BJ (cell line): ENCODE data around the gene HOMER3. TPM values are rescaled to one million over a fixed set of nuclear protein-coding genes. Genes with fewer than 3 reads are reported as not detected.

ENCODE experiments used
- CTCF ChIA-PET: fragments of 350-600 bp; formaldehyde crosslinking; extraction: SDS; loops from one replicate; lab custom pipeline; 2021; ENCODE audit warnings: antibody characterized with exemption, inconsistent platforms; lab: Yijun Ruan, JAX
- POLR2A ChIA-PET: fragments of 300-600 bp; sonication (Branson Sonifier 250); formaldehyde crosslinking; extraction: SDS; loops from one replicate; lab custom pipeline; 2021; ENCODE audit warnings: antibody characterized with exemption; lab: Charles Lee
- DNase-seq: peaks from one replicate; pipeline ENCODE4 v3.0.0-alpha.2; 2011; ENCODE audit warnings: low read depth
- H3K27me3 ChIP-seq: 2 replicates; pipeline ENCODE4 v1.6.0; 2011; ENCODE audit warnings: low read length; ENCODE audit not compliant: control insufficient read depth, insufficient read depth
- H3K36me3 ChIP-seq: 2 replicates; pipeline ENCODE4 v1.5.1; 2011; ENCODE audit warnings: low read length; ENCODE audit not compliant: control insufficient read depth, insufficient read depth
- H3K4me3 ChIP-seq: 2 replicates; pipeline ENCODE4 v1.5.1; 2011; ENCODE audit warnings: low read depth, mild to moderate bottlenecking, control low read depth, low read length
- polyA plus RNA-seq: library from polyadenylated mRNA; depleted of rRNA; stranded (reverse); fragments of >200 nt; gene quantifications from 2 replicates; pipeline ENCODE4 v1.2.3, GENCODE V29; 2011
- TF ChIP-seq, protein P1 (sequence below): IDR thresholded peaks from 2 replicates; pipeline ENCODE4 v1.5.1; 2011; ENCODE audit warnings: low read depth, mild to moderate bottlenecking, control low read depth, inconsistent platforms, low read length, moderate library complexity; ENCODE audit not compliant: insufficient read depth

Gene HOMER3
- polyA plus RNA-seq, 1 experiment: 55.3 TPM

DNA sequence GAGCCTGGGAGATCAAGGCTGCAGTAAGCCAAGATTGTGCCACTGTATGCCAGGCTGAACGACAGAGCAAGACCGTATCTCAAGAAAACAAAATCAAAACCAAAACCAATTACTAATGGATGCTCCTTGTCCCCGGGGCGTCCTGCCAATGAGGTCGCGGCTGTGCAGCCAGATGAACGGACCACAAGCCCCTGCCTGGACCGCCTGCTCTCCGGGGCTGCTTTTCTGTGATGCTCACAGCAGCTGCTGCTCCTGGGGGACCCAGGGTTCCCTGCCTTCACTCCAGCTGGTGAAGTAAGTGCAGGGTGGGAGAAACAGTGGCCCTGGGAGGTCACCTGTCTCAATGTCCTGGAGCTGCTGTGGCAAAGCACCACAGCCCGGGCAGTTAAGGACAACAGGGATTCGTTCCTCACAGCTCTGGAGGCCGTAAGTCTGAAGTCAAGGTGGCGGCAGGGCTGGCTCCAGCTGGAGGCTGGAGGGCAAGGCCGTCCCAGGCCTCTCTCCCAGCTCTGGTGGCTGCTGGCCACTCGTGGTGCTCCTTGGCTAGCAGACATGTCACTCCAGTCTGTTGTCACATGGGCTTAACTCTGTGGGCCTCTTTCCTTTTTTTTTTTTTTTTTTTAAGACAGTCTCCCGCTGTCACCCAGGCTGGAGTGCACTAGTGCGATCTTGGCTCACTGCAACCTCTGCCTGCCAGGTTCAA lies 31.9 kb downstream of the HOMER3 start:
- H3K27me3 ChIP-seq: no peaks in the 10 kb centered on the region
- TF ChIP-seq, protein P1, sequence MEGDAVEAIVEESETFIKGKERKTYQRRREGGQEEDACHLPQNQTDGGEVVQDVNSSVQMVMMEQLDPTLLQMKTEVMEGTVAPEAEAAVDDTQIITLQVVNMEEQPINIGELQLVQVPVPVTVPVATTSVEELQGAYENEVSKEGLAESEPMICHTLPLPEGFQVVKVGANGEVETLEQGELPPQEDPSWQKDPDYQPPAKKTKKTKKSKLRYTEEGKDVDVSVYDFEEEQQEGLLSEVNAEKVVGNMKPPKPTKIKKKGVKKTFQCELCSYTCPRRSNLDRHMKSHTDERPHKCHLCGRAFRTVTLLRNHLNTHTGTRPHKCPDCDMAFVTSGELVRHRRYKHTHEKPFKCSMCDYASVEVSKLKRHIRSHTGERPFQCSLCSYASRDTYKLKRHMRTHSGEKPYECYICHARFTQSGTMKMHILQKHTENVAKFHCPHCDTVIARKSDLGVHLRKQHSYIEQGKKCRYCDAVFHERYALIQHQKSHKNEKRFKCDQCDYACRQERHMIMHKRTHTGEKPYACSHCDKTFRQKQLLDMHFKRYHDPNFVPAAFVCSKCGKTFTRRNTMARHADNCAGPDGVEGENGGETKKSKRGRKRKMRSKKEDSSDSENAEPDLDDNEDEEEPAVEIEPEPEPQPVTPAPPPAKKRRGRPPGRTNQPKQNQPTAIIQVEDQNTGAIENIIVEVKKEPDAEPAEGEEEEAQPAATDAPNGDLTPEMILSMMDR: no peak
- peaks cover 42% of the 10 kb centered on the region for H3K36me3 ChIP-seq
- ChIA-PET CTCF (no interaction called here), POLR2A (interaction anchor here (0.6 kb wide), 1 partner anchor 452 kb away, joined by 8 read pairs; no protein-coding TSS in a partner anchor)
- DNase-seq: no peak
- no peak overlapping the region for H3K4me3 ChIP-seq

DNA sequence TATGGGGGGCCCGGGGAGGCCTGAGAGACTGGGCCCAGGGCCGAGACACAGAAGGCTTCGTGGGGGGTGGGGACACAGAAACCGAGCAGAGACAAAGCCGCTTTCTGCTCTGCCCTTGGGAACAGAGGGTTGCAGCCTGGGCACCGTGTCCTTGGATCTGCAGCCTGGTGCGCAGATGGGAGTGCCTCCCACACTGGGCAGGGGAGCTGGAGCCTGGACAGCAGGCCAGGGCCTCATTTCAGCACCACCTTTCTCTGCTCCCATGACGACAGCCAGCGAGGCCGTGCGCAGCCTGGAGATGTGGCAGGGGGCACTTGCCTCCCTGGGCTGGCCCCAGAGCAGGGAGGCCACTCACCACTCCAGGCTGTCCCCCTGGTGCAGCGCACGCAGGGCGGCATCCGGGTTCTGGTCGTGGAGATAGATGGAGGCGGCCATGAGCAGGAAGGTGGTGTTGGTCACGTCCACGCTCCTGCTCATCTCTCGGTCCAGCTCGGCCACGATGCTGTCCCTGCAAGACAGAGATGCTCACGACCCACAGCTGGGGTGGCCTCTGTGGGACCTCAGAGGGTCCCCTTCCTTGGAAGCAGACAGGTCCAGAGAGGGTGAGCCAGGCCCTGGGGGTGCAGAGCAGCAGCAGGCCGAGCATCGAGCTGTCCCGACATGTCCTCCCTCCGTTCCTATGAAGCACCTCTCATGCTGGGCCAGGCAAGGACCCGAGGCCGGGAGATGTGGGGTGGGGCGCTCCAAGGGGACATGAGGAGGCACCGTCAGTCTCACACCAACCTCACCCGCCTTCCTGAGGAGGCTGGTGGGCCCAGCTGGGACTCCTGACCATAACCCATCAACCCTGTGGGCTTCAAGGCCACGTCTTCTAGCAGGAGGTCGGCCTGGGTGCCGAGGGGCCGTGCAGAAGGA lies 34.2 kb downstream of the HOMER3 start:
- Histone ChIP-seq H3K4me3 (no peak overlapping the region), H3K27me3 (no peaks in the 10 kb centered on the region), H3K36me3 (peaks cover 46% of the 10 kb centered on the region)
- TF ChIP-seq, protein P1: no peak
- CTCF ChIA-PET: no interaction called here
- DNase-seq: no peak
- POLR2A ChIA-PET: no interaction called here

DNA sequence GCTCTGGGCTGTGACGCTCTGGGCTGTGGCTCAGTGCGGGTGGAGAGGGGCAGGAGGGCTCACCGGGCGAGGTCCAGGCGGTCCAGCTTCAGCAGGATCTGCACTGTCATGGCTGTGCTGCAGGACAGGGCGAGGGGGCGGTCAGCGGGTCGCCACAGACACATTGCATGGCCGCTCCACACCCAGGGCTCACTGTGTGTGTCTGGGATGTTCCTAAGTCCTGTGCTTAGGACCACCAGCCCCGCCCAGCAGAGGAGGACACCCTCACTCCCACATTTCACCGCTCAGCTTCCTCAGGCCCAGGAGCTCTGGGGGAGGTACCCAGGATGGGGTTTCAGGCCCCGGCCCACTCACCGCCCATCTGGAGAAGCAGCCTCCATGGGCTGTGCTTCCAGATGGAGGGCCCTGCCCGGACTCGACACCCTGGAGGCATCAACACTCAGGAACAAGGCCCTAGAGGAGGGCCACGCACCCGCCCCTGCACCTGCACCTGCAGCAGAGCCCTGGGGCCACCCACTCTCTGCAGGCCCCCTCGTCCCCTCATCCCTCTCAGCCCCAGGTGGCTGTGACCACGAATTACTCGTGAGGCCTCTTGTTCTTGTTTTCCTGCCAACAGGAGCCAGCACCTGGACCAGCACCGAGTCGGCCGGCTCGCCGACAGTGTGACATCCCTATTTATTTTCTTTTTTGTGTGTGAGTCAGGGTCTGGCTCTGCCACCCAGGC lies 35.3 kb downstream of the HOMER3 start:
- POLR2A ChIA-PET: no interaction called here
- TF ChIP-seq, protein P1: no peak
- no peaks in the 10 kb centered on the region for H3K27me3 ChIP-seq
- H3K36me3 ChIP-seq: peaks cover 44% of the 10 kb centered on the region
- CTCF ChIA-PET: no interaction called here
- no peak overlapping the region for H3K4me3 ChIP-seq
- no peak for DNase-seq

DNA sequence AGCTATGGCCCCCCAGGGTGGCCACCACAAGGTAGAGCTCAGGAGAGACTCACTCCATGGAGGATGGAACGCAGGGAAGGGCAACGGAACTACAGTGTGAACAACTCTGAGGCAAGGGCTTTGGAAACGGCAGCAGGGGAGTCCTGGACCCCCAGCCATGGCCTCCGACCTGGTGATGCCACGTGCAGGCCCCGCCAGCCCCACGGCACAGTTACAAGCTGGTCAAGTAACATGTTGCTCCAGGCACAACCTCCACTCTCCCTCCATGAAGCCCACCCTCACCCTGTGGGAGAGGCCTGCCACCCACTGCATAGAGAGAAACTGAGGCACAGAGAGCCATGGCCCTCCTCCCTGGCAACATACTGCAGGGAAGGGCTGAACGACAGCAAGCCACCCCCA lies 36.0 kb downstream of the HOMER3 start:
- TF ChIP-seq, protein P1: no peak
- ChIA-PET CTCF (no interaction called here), POLR2A (no interaction called here)
- Histone ChIP-seq H3K27me3 (no peaks in the 10 kb centered on the region), H3K36me3 (peaks cover 47% of the 10 kb centered on the region), H3K4me3 (no peak overlapping the region)
- no peak for DNase-seq
